GM18502 (cell line): ENCODE measurements around the gene U2AF1L4.
"Not testable (repeated sequence)": the region's sequence is repeated elsewhere in the genome, so short reads cannot be mapped to it uniquely, and the experiment has no call there.

Experiments used
- ATAC-seq: cut with Tn5 transposase; IDR thresholded peaks from one replicate; pipeline ENCODE4 v1.9.1; 2021; ENCODE audit warnings: mild to moderate bottlenecking; ENCODE audit not compliant: unreplicated experiment, poor library complexity

U2AF1L4 gene

DNA sequence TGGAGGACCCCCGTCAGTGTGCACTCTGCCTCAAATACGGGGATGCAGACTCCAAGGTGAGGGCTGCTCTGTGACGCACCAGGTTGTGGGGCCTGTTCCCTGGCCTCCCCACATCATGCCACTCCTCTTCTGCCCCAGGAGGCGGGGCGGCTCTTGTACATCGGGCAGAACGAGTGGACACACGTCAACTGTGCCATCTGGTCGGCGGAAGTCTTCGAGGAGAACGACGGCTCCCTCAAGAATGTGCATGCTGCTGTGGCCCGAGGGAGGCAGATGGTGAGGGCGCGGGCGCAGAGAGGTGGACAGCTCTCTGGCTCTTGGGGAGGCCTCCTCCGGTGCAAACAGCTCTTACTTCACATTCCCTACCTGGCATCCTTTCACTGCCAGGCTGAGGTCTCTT lies 16.2 kb downstream of the U2AF1L4 start:
- no peak for ATAC-seq

GRCh38 chr19:35727956-35728706 lies 17.1 kb downstream of the U2AF1L4 start:
- no peak for ATAC-seq

DNA sequence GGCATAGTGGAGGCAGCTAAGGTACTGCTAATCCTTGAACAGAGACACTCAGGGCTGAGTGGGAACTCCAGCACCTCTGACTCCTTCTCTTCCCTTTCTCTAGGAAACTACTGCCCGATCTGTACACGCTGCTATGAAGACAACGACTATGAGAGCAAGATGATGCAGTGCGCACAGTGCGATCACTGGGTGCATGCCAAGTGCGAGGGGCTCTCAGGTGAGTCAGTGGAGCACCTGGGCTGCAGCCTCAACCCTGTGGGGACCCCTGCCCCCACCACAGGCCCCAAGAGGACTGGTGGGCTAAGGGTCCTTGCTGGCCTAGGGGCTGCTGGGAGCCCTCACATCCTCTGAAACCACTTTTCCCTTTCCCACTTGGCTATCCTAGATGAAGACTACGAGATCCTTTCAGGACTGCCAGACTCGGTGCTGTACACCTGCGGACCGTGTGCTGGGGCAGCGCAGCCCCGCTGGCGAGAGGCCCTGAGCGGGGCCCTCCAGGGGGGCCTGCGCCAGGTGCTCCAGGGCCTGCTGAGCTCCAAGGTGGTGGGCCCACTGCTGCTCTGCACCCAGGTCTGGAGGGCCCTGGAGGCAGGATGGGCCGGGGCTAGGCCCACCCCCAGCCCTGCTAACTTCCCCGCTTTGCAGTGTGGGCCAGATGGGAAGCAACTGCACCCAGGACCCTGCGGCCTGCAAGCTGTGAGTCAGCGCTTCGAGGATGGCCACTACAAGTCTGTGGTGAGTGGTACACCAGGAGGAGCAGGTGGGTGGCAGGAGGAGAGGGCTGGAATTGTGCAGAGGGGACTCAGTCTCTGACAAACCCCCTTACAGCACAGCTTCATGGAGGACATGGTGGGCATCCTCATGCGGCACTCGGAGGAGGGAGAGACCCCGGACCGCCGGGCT lies 17.9 kb downstream of the U2AF1L4 start:
- ATAC-seq: no peak

- no peak for ATAC-seq
These were observed 19.9 kb downstream of the U2AF1L4 start for GRCh38 chr19:35725216-35725861.

DNA sequence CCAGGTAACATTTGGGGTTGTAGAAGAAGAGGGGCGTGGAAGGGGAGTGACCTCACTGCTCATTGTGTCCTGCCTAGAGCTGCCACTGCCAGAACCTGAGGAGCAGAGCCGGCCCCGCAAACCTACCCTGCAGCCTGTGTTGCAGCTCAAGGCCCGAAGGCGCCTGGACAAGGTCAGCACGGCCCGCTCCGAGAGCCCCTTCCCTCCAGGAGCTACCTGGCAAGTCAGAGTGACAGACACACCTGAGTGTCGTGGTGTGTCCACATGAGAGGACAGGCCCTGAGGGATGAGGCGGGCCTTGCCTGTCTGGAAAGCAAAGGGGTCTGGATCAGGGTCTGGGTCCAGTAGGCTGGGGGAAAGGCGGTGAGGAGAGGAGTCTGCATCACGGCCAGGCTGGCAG lies 20.7 kb downstream of the U2AF1L4 start:
- no peak for ATAC-seq

GRCh38 chr19:35724132-35724531 lies 21.1 kb downstream of the U2AF1L4 start:
- not testable (repeated sequence) for ATAC-seq

DNA sequence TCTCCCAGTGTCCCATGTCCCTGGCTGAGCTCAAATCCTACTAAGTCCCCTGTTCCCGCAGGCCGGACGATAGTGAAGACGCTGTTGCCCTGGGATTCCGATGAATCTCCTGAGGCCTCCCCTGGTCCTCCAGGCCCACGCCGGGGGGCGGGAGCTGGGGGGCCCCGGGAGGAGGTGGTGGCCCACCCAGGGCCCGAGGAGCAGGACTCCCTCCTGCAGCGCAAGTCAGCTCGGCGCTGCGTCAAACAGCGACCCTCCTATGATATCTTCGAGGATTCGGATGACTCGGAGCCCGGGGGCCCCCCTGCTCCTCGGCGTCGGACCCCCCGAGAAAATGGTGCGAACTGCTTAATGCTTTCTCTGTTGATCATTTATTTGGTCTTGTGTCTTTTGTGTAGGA lies 21.5 kb downstream of the U2AF1L4 start:
- ATAC-seq: no peak

GRCh38 chr19:35722897-35723296 lies 22.3 kb downstream of the U2AF1L4 start:
- ATAC-seq: no peak

DNA sequence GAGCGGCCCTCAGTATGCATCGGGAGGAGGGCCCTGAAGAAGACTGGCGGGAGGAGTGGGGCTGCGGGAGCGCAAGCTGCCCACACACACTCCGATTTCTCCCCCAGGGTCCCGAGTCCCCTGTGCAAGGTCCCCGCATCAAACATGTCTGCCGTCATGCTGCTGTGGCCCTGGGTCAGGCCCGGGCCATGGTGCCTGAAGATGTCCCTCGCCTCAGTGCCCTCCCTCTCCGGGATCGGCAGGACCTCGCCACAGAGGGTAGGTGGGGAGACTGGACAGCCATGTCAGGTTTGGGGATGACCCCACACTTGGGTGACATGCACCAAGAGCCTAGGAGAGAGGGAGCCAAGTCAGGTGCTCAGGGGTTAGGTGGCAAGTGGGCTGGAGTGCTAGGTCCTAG lies 22.8 kb downstream of the U2AF1L4 start:
- ATAC-seq: no peak

DNA sequence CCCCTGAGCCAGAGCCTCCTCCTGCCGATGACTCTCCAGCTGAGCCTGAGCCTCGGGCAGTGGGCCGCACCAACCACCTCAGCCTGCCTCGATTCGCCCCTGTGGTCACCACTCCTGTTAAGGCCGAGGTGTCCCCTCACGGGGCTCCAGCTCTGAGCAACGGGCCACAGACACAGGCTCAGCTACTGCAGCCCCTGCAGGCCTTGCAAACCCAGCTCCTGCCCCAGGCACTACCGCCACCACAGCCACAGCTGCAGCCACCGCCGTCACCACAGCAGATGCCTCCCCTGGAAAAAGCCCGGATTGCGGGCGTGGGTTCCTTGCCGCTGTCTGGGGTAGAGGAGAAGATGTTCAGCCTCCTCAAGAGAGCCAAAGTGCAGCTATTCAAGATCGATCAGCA lies 23.8 kb downstream of the U2AF1L4 start:
- ATAC-seq: no peak

GRCh38 chr19:35720648-35721047 lies 24.6 kb downstream of the U2AF1L4 start:
- no peak for ATAC-seq

DNA sequence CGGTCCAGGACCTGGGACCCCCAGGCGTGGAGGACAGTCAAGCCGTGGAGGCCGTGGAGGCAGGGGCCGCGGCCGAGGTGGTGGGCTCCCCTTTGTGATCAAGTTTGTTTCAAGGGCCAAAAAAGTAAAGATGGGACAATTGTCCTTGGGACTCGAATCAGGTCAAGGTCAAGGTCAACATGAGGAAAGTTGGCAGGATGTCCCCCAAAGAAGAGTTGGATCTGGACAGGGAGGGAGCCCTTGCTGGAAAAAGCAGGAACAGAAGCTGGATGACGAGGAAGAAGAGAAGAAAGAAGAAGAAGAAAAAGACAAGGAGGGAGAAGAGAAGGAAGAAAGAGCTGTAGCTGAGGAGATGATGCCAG lies 25.1 kb downstream of the U2AF1L4 start:
- no peak for ATAC-seq

GRCh38 chr19:35719402-35720162 lies 25.6 kb downstream of the U2AF1L4 start:
- no peak for ATAC-seq

DNA sequence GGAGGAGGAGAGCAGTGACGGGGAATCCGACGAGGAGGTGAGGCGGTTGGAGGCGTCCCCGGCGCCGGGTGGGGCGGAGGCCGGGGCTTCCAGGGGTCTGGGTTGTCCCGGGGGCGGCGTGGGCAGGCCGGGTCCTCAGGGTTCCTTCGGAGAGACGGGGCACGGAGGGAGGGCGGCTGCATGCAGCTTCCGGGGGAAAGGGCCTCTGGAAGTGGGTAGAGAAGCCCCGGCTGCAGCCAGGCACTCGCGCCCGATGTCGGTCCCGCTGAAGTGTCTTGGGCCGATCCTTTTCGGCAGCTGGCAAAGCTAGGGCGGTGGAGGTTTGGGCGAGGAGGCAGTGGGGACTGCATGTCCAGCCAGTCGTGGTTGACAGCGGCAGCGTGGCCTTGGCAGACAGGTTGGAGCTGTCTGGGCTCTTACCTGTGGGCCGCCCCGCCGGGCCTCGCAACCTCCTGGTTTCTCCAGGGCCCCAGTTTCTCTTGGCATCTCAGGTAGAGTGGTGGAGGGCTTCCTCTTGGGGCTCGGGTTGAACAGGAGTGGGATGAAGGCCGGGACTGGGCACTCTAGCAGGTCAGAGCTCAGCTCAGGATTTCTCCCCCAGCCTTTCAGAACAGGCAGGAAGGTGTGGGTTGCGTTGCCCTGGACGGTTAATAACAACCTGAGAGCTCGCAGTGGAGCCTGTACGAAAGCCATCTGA lies 26.7 kb downstream of the U2AF1L4 start:
- ATAC-seq: peak; percentile 9

DNA sequence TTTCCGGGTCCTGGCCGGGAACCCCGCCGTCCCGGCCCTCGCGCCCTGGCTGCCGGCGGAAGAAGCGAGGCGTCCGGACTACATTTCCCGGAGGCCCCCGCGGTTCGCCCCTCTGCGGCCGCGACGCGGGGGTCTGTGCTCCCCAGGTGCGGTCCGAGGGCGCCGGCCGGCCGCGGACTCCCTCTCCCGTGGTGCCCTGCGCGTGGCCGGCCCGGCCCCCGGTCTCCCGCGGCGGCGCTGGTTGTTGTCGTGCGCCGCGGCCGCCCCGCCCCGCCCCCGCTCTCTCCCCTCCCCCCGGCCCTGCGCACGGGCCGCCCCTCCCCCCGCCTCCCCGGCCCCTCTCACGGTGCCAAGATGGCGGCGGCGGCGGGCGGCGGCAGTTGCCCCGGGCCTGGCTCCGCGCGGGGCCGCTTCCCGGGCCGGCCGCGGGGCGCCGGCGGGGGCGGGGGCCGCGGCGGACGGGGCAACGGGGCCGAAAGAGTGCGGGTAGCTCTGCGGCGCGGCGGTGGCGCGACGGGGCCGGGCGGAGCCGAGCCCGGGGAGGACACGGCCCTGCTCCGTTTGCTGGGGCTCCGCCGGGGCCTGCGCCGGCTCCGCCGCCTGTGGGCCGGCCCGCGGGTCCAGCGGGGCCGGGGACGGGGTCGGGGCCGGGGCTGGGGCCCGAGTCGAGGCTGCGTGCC lies 27.4 kb downstream of the U2AF1L4 start, which contains the start of gene KMT2B:
TSS of gene KMT2B (plus strand) at position 339 of the 680 bp plus-strand sequence. CDS start at position 355, 16 bp downstream.
- peak; percentile 51 for ATAC-seq

DNA sequence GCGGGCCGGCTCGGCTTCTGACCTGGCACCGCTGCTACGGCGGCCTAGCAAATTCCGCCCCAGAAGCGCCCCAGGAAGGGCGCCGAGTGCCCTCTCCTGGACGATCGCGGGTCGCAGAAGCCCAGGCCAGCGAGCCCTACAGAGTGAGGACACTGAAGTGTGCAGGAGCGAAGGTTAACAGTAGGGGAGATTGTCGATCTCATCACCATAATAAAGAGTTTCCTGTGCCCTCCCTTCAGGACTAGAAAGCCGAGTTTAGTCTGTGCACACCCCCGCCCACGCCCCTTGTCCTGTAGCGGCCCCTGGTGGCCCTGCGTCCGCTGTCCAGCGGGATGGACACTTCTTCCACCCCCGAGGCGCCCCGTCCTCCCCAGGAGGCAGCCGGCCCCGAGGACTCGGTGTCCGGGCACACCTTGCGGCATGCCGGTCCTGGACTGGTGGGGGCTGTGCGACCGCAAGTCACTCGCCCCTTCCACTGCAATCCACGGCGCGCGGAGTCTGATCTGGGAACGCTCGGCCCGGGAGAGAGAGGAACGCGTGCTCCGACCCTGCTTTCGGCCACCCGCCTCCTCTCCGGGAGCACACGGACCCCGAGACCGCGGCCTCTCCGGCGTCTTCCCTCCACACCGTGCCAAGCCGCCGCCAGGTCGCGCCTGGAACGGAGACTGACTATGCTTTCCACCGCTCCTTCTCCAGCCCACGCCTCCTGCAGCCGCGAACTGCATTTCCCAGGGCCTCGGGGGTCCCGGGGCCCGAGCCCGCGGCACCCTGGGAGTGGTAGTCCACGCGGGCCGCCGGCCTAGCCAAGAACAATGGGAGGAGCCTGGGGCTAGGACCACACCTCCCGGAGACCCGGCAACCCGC lies 28.2 kb downstream of the U2AF1L4 start:
- ATAC-seq: peak; percentile 61

DNA sequence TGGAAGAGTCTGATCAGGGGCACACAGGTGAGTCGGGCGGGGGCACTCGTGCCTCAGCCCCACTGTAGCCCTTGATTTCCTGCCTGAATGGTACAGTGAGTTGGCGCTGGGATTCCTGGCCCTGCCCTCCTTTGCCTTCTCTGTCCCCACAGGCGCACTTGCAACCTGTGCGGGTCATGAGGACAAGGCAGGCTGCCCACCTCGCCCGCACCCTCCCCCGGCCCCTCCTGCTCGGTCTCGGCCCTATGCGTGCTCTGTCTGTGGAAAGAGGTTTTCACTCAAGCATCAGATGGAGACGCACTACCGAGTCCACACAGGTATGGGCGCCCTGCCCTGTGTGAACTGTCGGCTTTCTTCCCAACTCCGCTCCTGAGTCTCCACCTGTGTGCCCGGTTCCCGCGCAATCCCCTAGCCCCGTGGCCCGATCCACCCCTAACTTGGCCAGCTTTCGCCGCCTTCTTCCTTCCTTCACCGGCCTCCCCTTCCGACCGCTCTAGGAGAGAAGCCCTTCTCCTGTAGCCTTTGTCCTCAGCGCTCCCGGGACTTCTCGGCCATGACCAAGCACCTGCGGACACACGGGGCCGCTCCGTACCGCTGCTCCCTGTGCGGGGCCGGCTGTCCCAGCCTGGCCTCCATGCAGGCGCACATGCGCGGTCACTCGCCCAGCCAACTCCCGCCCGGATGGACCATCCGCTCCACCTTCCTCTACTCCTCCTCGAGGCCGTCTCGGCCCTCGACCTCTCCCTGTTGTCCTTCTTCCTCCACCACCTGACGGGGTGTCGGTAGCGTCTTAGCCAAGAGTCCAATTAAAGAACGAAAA lies 29.0 kb downstream of the U2AF1L4 start:
- ATAC-seq: no peak
